Parathyroid adenoma (tissue), 2 donors: ENCODE results near the gene DNAL1.

Experiments used
- H2AFZ ChIP-seq: fragments of 300-600 bp; sonication (generic); one replicate; pipeline ENCODE4 v1.7.0; 2017; ENCODE audit warnings: antibody characterized with exemption, mild to moderate bottlenecking
- H3K27ac ChIP-seq: fragments of 300-600 bp; sonication (generic); one replicate; pipeline ENCODE4 v1.7.0; 2017
- H3K27me3 ChIP-seq: fragments of 300-600 bp; sonication (generic); one replicate; pipeline ENCODE4 v1.7.0; 2017; ENCODE audit warnings: low read length; ENCODE audit not compliant: control insufficient read depth, insufficient read depth
- H3K36me3 ChIP-seq: fragments of 300-600 bp; sonication (generic); one replicate; pipeline ENCODE4 v1.7.0; 2017; ENCODE audit warnings: low read length; ENCODE audit not compliant: control insufficient read depth, insufficient read depth
- H3K4me1 ChIP-seq: fragments of 300-600 bp; sonication (generic); one replicate; pipeline ENCODE4 v1.7.0; 2017; ENCODE audit warnings: control low read depth
- H3K4me2 ChIP-seq: fragments of 300-600 bp; sonication (generic); one replicate; pipeline ENCODE4 v1.7.0; 2017; ENCODE audit warnings: low read length
- H3K4me3 ChIP-seq: fragments of 300-600 bp; sonication (generic); one replicate; pipeline ENCODE4 v1.7.0; 2017; ENCODE audit warnings: low read depth, low read length
- H3K79me2 ChIP-seq: fragments of 300-600 bp; sonication (generic); one replicate; pipeline ENCODE4 v1.7.0; 2017; ENCODE audit warnings: control low read depth
- H3K9ac ChIP-seq: fragments of 300-600 bp; sonication (generic); one replicate; pipeline ENCODE4 v1.7.0; 2017; ENCODE audit warnings: mild to moderate bottlenecking
- H3K9me3 ChIP-seq: fragments of 300-600 bp; sonication (generic); one replicate; pipeline ENCODE4 v1.7.0; 2017; ENCODE audit warnings: low read length; ENCODE audit not compliant: control insufficient read depth
- CTCF ChIP-seq: fragments of 300-600 bp; sonication (generic); IDR thresholded peaks from one replicate; pipeline ENCODE4 v1.7.0; 2017; ENCODE audit warnings: antibody characterized with exemption, mild to moderate bottlenecking
- donor health status: primary hyperparathyroidism.

The DNAL1 gene

GRCh38 chr14:73610687-73611086 lies 34.1 kb upstream of the DNAL1 start:
- no peaks in the 10 kb centered on the region for H3K36me3 ChIP-seq
- TF ChIP-seq CTCF, result no peak
- H3K4me3 ChIP-seq, result no peak overlapping the region
- H3K4me2 ChIP-seq, result no peak overlapping the region
- no peak overlapping the region for H3K27ac ChIP-seq
- no peaks in the 10 kb centered on the region for H3K4me1 ChIP-seq
- H3K27me3 ChIP-seq, result no peaks in the 10 kb centered on the region
- H3K9ac ChIP-seq, result no peak overlapping the region
- no peaks in the 10 kb centered on the region for H3K79me2 ChIP-seq
- H2AFZ ChIP-seq, result no peak overlapping the region
- no peaks in the 10 kb centered on the region for H3K9me3 ChIP-seq

- TF ChIP-seq CTCF, result no peak
- peak within 1 kb of the TSS; percentile 68 for H3K4me2 ChIP-seq
- peak within 1 kb of the TSS; percentile 93 for H2AFZ ChIP-seq
- H3K79me2 ChIP-seq, result no peaks in the 10 kb centered on the region
- no peak within 1 kb of the TSS for H3K9ac ChIP-seq
- peak within 1 kb of the TSS; percentile 55 for H3K4me3 ChIP-seq
- H3K4me1 ChIP-seq, result no peaks in the 10 kb centered on the region
- peak within 1 kb of the TSS; percentile 55 for H3K27ac ChIP-seq
- H3K36me3 ChIP-seq, result no peaks in the 10 kb centered on the region
- H3K27me3 ChIP-seq, result no peaks in the 10 kb centered on the region
- H3K9me3 ChIP-seq, result no peaks in the 10 kb centered on the region
These were observed 32.3 kb upstream of the DNAL1 start, which contains the start of gene ACOT6 for GRCh38 chr14:73612339-73613045. Gene ACOT6, plus strand, starts transcription at chr14:73612517. Its CDS starts 55 bp downstream, at chr14:73612572.

GRCh38 chr14:73613046-73613383 lies 31.8 kb upstream of the DNAL1 start:
- Histone ChIP-seq H3K4me2 (peak overlapping the region; percentile 68), H3K79me2 (no peaks in the 10 kb centered on the region), H2AFZ (peak overlapping the region; percentile 93), H3K36me3 (no peaks in the 10 kb centered on the region), H3K4me3 (peak overlapping the region; percentile 55), H3K27ac (peak overlapping the region; percentile 55), H3K9ac (no peak overlapping the region), H3K27me3 (no peaks in the 10 kb centered on the region), H3K4me1 (no peaks in the 10 kb centered on the region), H3K9me3 (no peaks in the 10 kb centered on the region)
- no peak for TF ChIP-seq CTCF

GRCh38 chr14:73613419-73613963 lies 31.3 kb upstream of the DNAL1 start:
- no peaks in the 10 kb centered on the region for H3K27me3 ChIP-seq
- H3K79me2 ChIP-seq, result no peaks in the 10 kb centered on the region
- no peaks in the 10 kb centered on the region for H3K9me3 ChIP-seq
- H3K4me1 ChIP-seq, result no peaks in the 10 kb centered on the region
- H3K27ac ChIP-seq, result no peak overlapping the region
- H3K4me3 ChIP-seq, result no peak overlapping the region
- H3K4me2 ChIP-seq, result no peak overlapping the region
- no peak overlapping the region for H3K9ac ChIP-seq
- no peaks in the 10 kb centered on the region for H3K36me3 ChIP-seq
- peak overlapping the region; percentile 93 for H2AFZ ChIP-seq
- no peak for TF ChIP-seq CTCF

GRCh38 chr14:73616831-73617230 lies 28.0 kb upstream of the DNAL1 start:
- H3K27me3 ChIP-seq, result no peaks in the 10 kb centered on the region
- no peak overlapping the region for H3K27ac ChIP-seq
- H3K4me1 ChIP-seq, result no peaks in the 10 kb centered on the region
- H3K4me2 ChIP-seq, result no peak overlapping the region
- H3K9ac ChIP-seq, result no peak overlapping the region
- H3K4me3 ChIP-seq, result no peak overlapping the region
- H3K79me2 ChIP-seq, result no peaks in the 10 kb centered on the region
- no peak for TF ChIP-seq CTCF
- H3K9me3 ChIP-seq, result no peaks in the 10 kb centered on the region
- H3K36me3 ChIP-seq, result no peaks in the 10 kb centered on the region
- no peak overlapping the region for H2AFZ ChIP-seq
